ENCODE results near the gene PAK6. TPM values are rescaled to one million over a fixed set of nuclear protein-coding genes. Genes with fewer than 3 reads are reported as not detected.

Gene PAK6
- total and polyA plus RNA-seq, 11 donors = 0.93 to 17.4 (median 7.6) TPM

- H3K27me3 ChIP-seq = no peaks in the 10 kb centered on the region
- H3K27ac ChIP-seq = peak overlapping the region in 1 of 12 donors; percentile 52
- no peak for ATAC-seq
- H3K36me3 ChIP-seq = peaks cover 0 to 74% (median 0%) of the 10 kb centered on the region in 9 donors
- WGBS, 4 donors = 83 to 92% (median 87%) methylated on average over 2 of the region's 2 CpGs
- intact Hi-C loops (cut with DNase I) = loop anchor here in 1 of 10 donors (1.0 kb wide), 1 partner anchor 15 kb away; no protein-coding TSS in a partner anchor
- H3K9me3 ChIP-seq = peaks cover 0 to 13% (median 0%) of the 10 kb centered on the region in 12 donors
- TF ChIP-seq POLR2A (IDR thresholded peaks at IDR 0.05) (no peak), CTCF (IDR thresholded peaks at IDR 0.05) (no peak)
- DNase-seq = peak in 1 of 5 donors; percentile 5
- peaks cover 0 to 26% (median 12%) of the 10 kb centered on the region in 12 donors for H3K4me1 ChIP-seq
- no peak overlapping the region for H3K4me3 ChIP-seq
Observed at GRCh38 chr15:40300771-40301170, 61.9 kb downstream of the PAK6 start.

GRCh38 chr15:40301467-40302179, 62.8 kb downstream of the PAK6 start:
- Histone ChIP-seq H3K4me1 (peaks cover 0 to 27% (median 8%) of the 10 kb centered on the region in 12 donors), H3K27me3 (no peaks in the 10 kb centered on the region), H3K36me3 (peaks cover 0 to 65% (median 0%) of the 10 kb centered on the region in 9 donors), H3K4me3 (no peak overlapping the region), H3K9me3 (peaks cover 0 to 13% (median 0%) of the 10 kb centered on the region in 12 donors), H3K27ac (peak overlapping the region in 5 of 12 donors; percentile 3 to 52 (median 37))
- intact Hi-C loops (cut with DNase I) = loop anchor here in 2 of 10 donors (1.0 to 2.0 kb wide), 2 partner anchors 16 to 17 kb away; no protein-coding TSS in a partner anchor
- DNase-seq = peak in 2 of 5 donors; percentile 38 to 56
- TF ChIP-seq CTCF (IDR thresholded peaks at IDR 0.05) (no peak), POLR2A (IDR thresholded peaks at IDR 0.05) (no peak)
- WGBS, 4 donors = 29 to 40% (median 36%) methylated on average over 12 of the region's 12 CpGs
- peak; percentile 38 to 67 (median 53) for ATAC-seq

GRCh38 chr15:40302288-40302886, 63.5 kb downstream of the PAK6 start:
- DNase-seq (peak in 1 of 5 donors; percentile 58), ATAC-seq (no peak)
- Histone ChIP-seq H3K36me3 (peaks cover 0 to 59% (median 0%) of the 10 kb centered on the region in 9 donors), H3K27me3 (no peaks in the 10 kb centered on the region), H3K4me1 (peaks cover 0 to 27% (median 6%) of the 10 kb centered on the region in 12 donors), H3K9me3 (peaks cover 0 to 13% (median 0%) of the 10 kb centered on the region in 12 donors), H3K27ac (no peak overlapping the region), H3K4me3 (no peak overlapping the region)
- 87 to 90% (median 90%) methylated on average over 12 to 19 of the region's 19 CpGs for WGBS, 4 donors
- TF ChIP-seq POLR2A (IDR thresholded peaks at IDR 0.05) (no peak), CTCF (IDR thresholded peaks at IDR 0.05) (no peak)
- intact Hi-C loops (cut with DNase I) = loop anchor here in 1 of 10 donors (2.0 kb wide), 1 partner anchor 18 kb away; no protein-coding TSS in a partner anchor

GRCh38 chr15:40302981-40303380, 64.1 kb downstream of the PAK6 start:
- WGBS, 4 donors = 59 to 71% (median 63%) methylated on average over 9 to 11 of the region's 11 CpGs
- Histone ChIP-seq H3K4me1 (peaks cover 0 to 27% (median 6%) of the 10 kb centered on the region in 12 donors), H3K36me3 (peaks cover 0 to 53% (median 0%) of the 10 kb centered on the region in 9 donors), H3K27ac (no peak overlapping the region), H3K27me3 (no peaks in the 10 kb centered on the region), H3K4me3 (no peak overlapping the region), H3K9me3 (peaks cover 0 to 13% (median 0%) of the 10 kb centered on the region in 12 donors)
- intact Hi-C loops (cut with DNase I) = loop anchor here in 1 of 10 donors (2.0 kb wide), 1 partner anchor 18 kb away; no protein-coding TSS in a partner anchor
- no peak for TF ChIP-seq POLR2A (IDR thresholded peaks at IDR 0.05)
- TF ChIP-seq CTCF (IDR thresholded peaks at IDR 0.05) = no peak
- no peak for ATAC-seq
- peak in 1 of 5 donors; percentile 25 for DNase-seq

Measured in heart left ventricle (tissue), 16 donors.